K562 (cell line): Measurements from ENCODE around the gene MARK3.

Experiments used
- CTCF ChIP-seq, 3 experiments: IDR thresholded peaks in 2 of 3; conservative IDR thresholded peaks in 1 of 3; 2 replicates each; pipeline ENCODE4 v1.5.1; 2011 to 2012; ENCODE audit warnings: low read length in 3 of 3, mild to moderate bottlenecking in 3 of 3, control low read depth in 2 of 3, improper control_type of control experiment in 1 of 3, inconsistent platforms in 1 of 3, low read depth in 1 of 3, mixed read lengths in 1 of 3, moderate library complexity in 1 of 3; ENCODE audit not compliant: insufficient read depth in 2 of 3
- FOXO4 ChIP-seq: fragments of 450-650 bp; formaldehyde crosslinking; IDR thresholded peaks from 2 replicates; pipeline ENCODE4 v1.4.0; 2020; ENCODE audit warnings: mild to moderate bottlenecking, moderate library complexity
- KAT2B ChIP-seq: IDR thresholded peaks from one replicate; pipeline ENCODE4 v1.6.1; 2012; ENCODE audit warnings: low read depth, mild to moderate bottlenecking, control low read depth, inconsistent platforms, low read length, moderate library complexity
- NFRKB ChIP-seq: fragments of 450-650 bp; IDR thresholded peaks from 2 replicates; pipeline ENCODE4 v1.6.1; 2016; ENCODE audit warnings: low read depth
- PHF21A ChIP-seq: fragments of 450-650 bp; IDR thresholded peaks from 2 replicates; pipeline ENCODE4 v1.6.1; 2017; ENCODE audit warnings: low read depth, borderline replicate concordance
- PTBP1 ChIP-seq: fragments of 200-400 bp; formaldehyde crosslinking; IDR thresholded peaks from 2 replicates; pipeline ENCODE4 v1.6.1; 2017; ENCODE audit warnings: low read depth, low read length
- RNF2 ChIP-seq: sonication (generic); IDR thresholded peaks from 2 replicates; pipeline ENCODE4 v1.6.1; 2016

GRCh38 chr14:103512701-103513611 lies 127.7 kb downstream of the MARK3 start:
- TF ChIP-seq PTBP1 (no peak), FOXO4 (CRISPR knock-in tag) (no peak), CTCF (IDR thresholded peaks at IDR 0.05 in 2 of 3, conservative IDR thresholded peaks at IDR 0.05 in 1 of 3; ENCODE audit: insufficient read depth in 2 of 3, low read depth in 1 of 3, low read length in 3 of 3) (no peak), RNF2 (no peak), PHF21A (no peak), KAT2B (no peak), NFRKB (no peak)
